ENCODE results near the gene GINS1.

The GINS1 gene

DNA sequence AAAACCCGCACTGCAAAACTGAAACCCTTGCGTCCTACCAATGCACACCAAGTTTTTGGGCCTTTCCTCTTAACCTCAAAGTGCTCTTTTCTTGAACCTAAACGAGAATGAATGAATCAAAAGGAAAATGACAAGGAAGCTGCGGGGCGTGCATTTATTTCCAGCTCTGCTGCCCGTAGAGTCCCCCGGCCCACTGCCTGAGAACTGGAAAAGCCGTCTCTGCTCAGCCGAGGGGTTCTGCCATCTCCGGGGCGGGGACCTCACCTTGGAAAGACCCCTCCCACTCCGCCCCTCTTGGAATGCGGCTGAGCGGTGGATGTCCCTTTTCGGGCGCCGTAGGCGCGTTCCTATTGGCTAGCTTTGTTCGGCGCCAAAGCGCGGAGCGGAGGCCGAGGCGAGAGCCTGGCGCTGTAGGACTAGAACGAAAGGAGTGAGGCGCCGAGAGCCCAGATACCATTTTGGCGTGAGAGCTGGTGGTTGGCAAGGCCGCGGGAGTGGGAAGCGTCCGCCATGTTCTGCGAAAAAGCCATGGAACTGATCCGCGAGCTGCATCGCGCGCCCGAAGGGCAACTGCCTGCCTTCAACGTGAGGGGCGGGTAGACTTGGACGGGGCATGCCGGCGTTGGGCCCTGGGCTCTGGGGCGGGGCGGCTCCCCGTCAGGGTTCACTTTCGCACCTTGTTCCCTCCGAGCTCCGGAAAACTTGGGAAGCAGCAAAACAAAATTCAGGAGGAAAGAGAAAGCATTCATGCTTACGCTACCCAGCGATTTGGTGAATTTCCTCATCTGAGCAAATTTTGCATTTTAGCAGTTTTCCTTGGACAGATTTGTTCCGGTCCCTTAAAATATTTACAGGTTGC is at the start of gene GINS1:
Gene GINS1 (plus strand): TSS at position 363 of the 859 bp plus-strand sequence. CDS start 148 bp downstream, at position 511.
- DNase-seq (ENCODE audit: low spot score) = peak; percentile 94

DNA sequence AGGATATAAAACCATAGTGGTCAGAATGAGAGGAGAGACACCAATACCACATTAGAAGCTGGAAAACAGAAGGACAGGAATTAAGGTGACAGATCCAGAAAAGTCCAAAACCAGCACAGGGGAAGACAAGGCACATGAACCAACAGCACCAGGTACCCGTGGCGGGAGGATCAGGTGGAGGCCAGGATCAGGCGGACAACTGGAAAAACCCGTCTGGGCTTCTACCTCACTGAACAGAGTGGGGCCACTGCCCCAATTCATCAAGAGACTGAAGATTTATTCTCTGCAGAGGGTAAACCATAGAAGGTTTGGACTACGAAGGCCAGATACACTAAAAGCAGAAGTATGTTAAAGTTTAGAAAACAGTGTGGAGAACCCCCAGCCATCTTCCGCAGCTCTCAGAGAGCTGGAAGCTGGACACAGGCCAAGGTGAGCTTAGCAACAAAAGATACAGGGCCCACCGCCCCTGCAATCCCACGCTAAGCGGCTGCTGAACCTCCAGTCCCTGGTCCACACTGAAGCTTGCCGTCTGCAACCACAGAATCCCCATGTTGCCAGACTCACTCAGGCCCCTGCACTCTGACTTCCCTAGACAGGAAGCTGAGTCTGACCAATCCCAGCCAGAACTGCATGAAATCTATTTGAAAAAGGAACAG is 46.7 kb upstream of the GINS1 start:
- no peak for DNase-seq (ENCODE audit: low spot score)

DNA sequence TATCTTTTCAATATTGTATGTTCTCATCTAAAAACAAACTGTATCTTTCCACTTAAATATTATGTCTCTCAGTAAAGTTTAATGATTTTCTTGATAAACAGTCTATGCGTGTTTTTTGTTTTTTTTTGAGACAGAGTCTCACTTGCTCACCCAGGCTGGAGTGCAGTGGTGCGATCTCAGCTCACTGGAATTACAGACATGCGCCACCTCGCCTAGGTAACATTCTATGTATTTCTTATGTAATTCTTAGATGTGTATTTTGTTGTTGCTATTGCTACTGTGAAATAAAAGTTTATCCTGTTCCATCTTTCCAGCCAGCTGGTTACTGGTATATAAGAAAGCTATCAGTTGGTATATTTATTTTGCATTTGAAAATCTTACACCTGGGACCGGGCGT is 46.2 kb upstream of the GINS1 start:
- no peak for DNase-seq (ENCODE audit: low spot score)

DNA sequence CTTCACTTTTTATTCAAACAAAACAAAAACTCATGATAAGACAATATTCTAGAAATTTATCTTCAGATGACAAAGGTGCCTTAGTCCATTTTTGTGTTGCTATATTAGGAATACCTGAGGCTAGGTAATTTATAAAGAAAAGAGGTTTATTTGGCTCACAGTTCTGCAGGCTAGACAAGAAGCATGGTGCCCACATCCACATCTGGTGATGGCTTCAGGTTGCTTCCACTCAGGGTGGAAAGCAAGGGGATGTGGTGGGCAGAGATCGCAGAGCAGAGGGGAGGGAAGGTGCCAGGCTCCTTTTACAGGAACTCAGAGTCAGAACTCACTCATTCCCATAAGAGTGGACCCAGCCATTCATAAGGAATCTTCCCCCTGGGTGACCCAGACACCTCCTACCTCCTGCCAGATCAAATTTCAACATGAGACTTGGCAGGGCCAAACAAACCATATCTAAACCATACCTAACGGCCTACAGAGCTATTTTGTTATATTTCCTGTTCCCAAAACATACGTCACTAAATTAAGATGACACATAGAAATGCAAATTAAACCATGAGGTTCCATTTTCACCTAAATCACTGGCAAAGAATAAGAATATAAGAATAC is 43.2 kb upstream of the GINS1 start:
- DNase-seq (ENCODE audit: low spot score) = no peak

DNA sequence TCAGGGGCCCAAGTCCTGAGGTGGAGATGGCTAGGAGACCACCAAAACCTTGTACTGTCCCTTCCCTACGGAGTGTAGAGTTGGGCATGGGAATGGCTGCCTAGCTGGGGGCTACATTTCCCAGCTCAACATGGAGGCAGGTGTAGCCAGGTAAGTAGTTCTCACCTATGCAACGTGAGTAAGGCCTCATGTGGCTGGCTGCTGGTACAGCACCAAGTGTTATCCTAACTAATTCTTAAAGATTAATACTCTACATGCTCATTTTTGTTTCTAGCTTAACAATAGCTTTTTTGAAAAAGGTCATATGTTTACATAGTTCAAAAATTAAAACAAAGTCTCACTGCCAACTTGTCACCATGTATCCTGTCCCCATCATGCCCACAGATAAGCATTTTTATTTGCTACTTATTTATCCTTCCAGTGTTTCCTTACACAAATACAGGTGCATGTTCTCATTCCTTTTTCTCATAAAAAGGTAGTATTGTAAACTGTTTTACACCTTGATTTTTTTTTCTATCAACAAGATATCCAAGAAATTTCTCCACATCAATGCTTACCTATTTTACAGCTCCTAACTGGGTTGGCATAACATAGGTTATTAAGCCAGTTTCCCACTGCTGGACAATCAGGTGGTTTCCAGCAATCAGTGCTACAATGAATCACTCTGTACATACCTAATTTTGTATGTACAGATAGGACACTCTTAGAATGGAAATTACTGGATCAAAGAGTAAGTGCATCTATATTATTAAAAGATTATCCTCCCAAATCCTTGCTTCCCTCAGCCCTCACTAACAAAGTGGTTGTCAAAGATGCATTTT is 42.4 kb upstream of the GINS1 start:
- DNase-seq (ENCODE audit: low spot score) = no peak

DNA sequence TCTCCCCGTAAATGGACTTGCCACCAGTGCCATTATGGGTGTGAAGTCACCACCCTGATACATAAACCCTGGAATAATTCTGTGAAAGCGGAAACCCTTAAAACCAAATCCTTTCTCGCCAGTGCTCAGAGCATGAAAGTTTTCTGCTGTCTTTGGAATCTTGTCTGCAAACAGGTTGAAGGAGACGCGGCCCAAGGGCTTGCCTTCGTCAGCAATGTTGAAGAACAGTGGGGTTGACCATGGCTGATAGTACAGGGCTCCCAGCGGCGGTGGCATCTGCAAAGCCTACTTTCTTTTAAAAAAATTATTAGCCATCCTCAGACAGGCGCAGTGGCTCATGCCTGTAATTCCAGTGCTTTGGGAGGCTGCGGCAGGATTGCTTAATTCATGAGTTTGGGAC is 38.9 kb upstream of the GINS1 start:
- DNase-seq (ENCODE audit: low spot score) = no peak

DNA sequence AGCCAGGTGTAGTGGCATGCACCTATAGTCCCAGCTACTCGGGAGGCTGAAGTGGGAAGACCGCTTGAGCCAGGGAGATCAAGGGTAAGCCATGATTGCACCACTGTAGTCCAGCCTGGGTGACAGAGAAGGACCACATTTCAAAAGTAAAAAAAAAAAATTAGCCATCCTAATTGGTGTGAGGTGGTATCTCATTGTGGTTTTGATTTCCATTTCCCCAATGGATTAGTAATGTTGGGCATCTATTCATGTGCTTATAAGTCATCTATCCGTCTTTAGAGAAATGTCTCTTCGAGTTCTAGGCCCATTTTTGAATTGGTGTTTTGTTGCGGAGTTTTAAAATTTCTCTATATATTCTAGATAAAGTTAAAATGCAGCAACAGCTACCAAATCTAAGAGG is 38.5 kb upstream of the GINS1 start:
- DNase-seq (ENCODE audit: low spot score) = no peak

DNA sequence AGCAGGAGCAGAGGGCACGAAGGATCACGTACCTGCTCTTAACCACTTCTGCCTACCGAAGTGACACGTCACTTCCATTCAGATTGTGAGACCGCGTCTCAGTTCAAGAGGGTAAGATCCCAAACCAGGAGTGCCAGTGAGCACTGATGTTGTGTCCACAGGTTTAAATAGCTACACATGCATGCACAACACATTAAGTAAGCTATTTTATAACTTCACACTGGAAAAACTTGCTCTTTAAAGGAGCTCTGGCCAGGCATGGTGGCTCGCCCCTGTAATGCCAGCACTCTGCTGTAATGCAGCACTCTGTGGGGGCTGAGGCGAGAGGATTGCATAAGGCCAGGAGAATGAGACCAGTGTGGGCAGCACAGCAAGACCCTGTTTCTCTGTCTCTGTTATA is 37.9 kb upstream of the GINS1 start:
- DNase-seq (ENCODE audit: low spot score) = no peak

DNA sequence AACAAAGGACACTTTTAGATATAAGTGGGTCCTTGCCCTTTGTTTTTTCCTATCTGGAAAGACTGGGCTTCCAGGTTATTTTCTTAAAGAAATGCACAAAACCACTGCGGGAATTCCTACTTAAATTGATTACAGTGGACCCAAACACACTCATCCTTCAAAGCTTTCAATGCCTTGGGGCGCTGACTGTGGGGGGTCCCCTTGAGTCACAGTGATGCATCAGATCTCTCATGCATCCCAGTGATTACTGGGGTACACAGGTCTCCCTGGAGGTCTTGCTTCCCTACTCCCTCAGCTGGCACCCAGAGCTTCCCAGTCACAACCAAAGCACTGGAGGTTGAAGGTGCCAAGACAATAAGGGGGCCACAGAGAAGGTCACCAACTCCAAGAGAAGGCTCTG is 37.5 kb upstream of the GINS1 start:
- DNase-seq (ENCODE audit: low spot score) = no peak

DNA sequence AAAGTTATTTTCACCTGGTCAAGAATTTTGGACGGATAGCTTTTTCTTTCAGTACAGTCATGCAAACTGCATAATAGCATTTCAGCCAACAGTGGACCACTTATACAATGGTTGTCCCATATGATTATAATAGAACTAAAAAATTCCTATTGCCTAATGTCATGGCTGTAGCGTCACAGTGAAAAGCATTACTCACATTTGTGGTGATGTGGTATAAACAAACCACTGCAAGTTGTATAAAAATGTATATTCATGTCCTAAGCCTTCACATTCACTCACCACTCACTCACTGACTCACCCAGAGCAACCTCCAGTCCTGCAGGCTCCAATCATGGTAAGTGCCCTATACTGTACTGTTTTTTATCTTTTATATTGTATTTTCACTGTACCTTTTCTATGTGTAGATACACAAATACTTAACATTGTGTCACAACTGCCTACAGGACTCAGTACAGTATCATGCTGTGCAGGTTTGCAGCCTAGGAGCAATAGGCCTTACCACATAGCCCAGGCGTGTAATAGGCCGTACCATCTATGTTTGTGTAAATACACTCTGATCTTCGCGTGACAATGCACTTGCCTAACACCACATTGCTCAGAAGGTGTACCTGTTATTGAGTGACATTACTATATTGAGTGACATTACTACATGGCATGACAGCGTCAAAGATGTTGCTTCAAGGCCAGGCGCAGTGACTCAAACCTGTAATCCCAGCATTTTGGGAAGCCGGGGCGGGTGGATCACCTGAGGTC is 34.7 kb upstream of the GINS1 start:
- peak; percentile 17 for DNase-seq (ENCODE audit: low spot score)

DNA sequence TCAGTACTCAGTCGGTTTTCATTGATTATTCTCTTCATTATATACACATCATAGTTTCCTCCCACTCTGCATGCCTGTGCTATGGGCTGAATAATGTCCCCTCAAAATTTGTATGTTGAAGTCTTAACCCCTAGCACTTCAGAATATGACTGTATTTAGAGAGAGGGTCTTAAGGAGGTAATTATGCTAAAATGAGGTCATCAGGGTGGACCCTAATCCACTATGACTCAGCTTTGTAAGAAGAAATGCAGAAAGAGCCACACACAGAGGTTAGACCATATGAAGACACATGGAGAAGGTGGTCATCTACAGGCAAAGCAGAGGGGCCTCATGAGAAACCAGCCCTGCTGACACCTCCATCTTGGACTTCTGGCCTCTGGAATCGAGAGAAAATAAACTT is 32.6 kb upstream of the GINS1 start:
- no peak for DNase-seq (ENCODE audit: low spot score)

DNA sequence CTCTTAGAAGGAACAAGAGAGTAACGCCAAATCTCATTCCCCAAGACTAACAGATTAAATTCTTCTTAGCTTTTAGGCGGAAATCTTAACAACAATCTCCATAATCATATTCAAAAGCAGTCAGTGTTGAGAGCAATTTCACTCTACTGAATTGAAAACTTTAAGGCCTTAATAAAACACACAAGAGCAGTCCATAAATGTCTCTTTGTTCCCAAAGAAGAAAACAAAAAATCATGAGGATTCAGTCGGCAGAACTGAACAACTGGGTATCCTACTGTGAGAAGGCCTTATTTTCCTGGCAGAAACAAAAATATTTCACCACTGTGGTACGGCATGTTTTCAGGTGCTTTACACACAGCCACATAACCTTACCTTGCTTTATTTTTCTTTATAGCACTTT is 31.2 kb upstream of the GINS1 start:
- no peak for DNase-seq (ENCODE audit: low spot score)

DNA sequence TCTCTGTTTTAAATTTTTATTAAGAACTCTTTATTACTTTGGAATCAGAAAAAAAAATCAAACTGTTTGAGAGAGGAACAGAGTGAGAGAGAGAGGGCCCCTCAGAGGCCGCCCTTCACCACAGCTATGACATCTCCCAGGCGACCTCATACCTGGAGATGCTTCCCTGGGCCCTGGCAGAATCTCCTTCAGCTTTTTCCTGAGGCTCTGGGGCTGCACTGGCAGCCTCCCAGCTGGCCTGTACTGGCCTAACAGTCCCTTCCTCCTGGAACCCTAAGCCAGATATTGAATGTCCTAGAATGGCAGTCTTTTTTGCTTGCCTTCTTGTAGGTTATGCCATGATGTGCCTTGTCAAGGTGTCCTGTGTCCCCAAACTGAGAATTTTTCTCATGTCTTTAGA is 30.6 kb upstream of the GINS1 start:
- DNase-seq (ENCODE audit: low spot score) = no peak

DNA sequence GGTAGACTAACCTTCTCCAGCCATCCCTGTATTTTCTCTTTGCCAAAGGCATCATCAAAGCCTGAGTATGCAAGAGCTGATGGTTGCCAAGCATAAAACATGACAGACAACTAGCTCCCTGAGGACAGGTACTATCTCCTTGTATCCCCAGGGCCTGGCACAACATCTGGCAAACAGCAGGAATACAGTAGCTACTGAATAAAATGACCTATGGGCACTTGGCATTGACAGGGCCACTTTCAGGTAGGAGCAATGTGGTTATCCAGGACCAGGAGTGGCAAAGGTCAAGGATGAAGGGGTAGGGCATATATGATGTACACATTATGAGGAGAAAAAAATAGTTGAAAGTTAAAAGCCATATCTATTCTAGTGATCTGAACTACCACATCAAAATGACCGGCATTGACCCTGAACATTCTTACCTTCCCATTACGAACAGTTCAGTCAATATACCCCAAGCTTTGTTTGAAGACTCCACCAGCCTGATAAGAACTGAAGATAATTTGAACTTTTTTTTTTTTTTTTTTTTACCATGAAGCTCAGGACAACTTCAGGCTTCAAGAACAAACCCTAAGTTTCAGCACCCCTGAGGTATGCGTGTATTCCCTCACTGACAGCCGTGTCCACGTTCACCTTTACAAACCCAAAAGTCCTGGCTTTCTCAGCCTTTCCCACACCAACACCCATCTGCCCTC is 29.1 kb upstream of the GINS1 start:
- DNase-seq (ENCODE audit: low spot score) = no peak

DNA sequence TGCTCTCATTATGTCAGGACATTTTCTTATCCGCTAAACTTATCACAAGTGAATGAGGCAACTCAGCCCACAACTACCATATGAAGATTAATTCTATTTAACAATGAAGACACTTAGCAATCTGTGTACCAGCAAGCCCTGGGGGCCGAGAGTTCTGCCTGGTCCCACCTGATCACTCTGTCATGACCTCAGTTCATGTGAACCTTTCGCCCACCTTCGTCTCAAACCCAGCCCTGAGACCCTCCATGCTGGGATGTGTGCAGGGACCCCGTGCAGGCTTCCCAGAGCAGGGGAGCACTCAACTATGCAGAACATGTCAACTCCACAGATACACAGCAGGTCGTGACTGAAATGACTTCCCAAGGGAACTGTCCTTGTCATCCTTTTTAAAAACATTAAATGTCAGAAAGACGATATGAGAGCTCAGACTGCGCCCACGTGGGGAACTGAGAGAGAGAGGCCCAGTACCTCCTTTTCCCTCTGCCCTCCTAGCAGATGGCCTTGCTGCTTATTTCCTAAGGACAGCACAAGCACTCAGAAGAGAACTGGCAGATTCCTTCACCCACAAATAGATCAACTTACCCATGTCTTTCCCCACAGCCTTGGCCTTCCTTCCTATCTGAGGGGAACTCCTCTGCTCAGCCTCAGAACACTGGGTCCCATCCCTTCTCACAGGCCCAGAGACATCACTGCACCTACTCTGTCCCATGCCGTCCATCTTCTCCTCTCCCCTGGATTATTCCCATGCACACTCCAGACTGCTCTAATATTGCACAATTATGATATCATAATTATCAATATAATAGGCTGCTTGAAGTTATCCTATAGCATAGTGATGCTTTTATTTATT is 28.4 kb upstream of the GINS1 start:
- no peak for DNase-seq (ENCODE audit: low spot score)

DNA sequence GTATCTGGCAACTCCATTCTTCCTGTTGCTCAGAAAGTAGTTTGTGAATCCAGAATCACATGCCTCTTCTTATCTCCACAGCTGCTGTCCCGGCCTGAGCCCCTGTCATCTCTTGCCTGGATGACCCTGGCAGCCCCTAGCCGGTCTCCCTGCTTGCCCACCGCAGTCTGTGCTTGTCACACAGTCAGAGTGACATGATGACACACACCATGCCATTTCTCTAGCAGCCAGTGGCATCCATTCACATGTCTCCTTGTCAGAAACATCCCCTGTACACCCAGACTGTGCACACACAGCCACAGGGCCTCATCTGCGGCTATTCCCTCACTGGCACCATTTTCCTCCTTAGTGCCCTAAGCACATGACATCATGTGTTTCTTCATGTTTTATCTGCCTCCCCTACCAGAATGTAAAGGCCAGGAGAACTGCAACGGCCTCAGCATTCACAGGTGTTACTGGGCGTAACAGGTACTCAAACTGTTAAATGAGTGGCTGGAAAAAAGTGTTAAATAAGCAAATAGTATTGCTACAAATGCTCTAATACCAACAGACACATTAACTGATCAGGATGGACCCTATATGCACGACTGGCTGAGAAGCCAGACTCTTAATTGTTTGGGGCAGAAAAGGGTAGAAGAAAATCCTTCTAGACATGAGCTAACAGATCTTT is 26.4 kb upstream of the GINS1 start:
- no peak for DNase-seq (ENCODE audit: low spot score)

DNA sequence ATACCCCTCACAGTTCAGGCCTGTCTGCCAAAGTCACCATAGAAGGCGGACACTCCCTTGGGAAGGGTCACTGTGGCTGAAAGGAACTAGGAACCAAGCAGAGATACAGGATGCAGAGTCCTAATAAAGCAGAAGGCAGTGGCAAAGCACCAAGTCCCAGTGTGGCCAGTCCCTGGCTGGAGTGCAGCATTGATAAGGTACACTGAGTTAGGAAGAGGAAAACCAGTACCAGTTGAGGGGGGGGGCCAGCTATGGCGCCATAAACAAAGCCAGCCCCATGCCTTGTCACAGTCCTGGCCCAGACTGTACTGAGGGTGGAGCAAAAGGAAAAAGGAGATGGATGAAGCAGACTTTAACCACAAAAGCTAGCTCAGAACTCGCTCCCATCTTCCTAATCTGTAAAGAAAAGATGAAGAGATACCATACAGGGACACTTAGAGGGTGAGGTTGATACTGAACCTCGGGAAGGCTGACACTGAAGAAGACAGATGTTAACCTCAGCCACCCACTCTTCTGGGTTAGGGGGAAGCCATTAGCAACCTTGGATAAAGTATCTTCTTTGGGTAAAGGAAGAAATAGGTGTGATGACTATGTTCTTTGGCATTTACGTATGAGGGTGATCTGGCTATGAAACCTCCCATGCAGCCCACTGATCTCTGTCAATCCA is 24.6 kb upstream of the GINS1 start:
- DNase-seq (ENCODE audit: low spot score) = no peak

DNA sequence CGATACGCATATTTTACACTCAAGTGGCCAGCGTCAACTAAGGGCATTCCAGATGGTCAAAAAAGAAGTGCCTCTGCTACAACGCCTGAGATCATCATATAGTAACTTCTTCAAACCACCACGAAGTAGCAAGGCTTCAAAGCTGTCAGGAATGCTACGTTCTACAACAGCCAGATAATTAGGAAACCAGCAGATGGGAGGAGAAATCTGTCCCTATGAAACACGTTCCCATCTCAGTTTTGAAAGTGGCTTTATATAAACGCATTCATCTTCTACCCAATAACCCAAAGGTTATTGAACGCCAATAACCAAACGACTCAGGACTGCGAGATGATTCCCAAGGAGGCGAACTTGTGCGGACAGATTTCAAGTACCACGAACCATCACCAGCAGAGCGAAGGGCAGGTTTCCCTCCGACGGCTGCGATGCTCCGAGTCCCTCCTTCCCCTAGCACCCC is 18.0 kb upstream of the GINS1 start:
- peak; percentile 9 for DNase-seq (ENCODE audit: low spot score)

Measured in activated CD4-positive, alpha-beta T cell treated with anti-CD3 and anti-CD28 coated beads, Interleukin-2, Interleukin-4, amounts not matched to agents 100 ng/mL and 50 ng/mL, durations not matched to agents 16 hours and 8 hours (primary cell).